Activated T-helper 1 cell treated with Interleukin-2 at 50 U/mL for 16 hours (primary cell): Measurements from ENCODE around the gene PADI4.

Experiments
- DNase-seq: peaks from one replicate; pipeline ENCODE4 v3.0.0-alpha.2; 2020; ENCODE audit warnings: low read depth

Gene PADI4

DNA sequence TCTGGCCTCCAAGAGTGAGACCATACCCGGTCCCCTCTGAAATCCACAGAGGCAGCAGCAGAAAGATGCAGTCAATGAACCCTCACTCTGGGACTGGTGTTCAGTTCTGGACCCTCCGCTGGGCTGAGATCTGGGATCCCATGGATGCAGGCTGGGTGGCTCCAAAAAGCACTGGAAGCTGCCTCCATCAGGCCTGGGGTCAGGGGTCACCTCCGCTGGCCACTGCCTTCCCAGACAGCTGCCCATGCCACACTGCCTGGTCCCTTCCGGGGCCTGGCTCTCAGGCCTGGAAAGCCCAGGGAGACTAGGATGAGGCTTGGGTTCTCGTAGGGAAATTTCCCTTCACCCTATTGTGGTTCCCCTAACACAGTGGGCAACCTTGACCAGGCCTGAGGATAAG lies 21.4 kb upstream of the PADI4 start:
- no peak for DNase-seq

DNA sequence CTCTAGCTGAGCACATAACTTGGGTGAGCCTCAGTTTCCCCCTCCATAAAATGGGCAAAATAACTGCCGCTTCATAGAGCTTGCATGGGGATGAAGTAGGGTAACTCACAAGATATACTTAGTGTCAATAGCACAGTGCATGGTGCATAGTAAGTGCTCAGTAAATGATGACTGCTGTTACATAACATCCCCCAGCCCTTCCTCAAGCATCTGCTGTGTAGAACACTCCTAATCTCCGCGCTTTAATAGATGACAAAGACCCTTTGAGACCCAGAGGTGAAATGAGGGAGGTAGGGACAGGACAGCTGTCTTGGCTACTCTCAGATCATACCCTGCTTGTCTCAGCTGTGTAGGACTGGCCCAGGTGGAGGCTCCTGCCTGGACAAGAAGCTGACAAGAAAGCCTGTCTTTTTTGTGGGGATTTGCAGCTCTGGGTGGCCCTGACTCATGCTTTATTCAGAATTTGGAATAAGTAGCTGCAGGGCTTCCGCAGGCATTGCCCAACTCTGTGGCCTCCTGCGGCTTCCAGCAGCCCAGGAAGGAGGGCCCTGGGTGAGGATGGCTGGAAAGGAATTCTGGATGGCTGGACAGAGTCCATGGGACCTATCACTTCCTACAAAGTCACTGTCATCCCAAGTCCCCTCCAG lies 20.7 kb upstream of the PADI4 start:
- DNase-seq: no peak

DNA sequence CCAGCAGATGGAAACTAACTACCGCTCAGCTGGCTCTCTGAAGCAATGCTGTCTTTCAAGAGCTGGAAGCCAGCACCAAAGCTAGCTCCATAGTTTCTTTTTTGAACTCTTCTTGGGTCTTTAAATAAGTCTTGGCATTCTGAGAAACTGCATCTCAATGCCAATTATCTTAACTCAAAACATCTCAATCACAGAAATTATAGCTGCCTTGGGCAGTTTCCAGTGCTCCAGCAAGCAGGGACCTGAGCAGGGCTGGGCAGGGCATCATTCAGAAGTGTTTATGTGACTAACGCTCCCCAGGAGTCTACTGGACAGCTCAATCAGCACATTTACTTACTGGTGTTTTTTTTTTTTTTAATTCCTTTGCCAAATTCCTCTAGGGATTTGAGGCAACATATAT lies 18.3 kb upstream of the PADI4 start:
- DNase-seq: no peak

DNA sequence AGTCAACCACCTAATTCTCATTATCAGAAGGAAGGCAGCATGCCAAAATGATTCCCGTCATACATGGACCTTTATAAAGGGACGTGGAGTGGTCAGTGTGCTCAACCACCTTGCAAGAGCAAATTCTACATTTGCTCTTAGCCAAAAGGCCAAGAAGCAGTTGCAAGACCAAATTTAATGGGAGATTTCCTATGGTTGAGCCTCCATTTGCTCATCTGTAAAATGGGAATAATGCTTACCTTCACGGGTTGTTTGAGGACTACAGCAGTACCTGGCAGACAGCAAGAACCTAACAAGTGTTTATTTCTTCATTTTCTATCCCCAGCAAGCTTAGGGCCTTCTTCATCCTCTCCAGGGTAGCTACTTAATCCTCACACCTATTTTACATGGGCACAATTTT lies 17.4 kb upstream of the PADI4 start:
- no peak for DNase-seq

DNA sequence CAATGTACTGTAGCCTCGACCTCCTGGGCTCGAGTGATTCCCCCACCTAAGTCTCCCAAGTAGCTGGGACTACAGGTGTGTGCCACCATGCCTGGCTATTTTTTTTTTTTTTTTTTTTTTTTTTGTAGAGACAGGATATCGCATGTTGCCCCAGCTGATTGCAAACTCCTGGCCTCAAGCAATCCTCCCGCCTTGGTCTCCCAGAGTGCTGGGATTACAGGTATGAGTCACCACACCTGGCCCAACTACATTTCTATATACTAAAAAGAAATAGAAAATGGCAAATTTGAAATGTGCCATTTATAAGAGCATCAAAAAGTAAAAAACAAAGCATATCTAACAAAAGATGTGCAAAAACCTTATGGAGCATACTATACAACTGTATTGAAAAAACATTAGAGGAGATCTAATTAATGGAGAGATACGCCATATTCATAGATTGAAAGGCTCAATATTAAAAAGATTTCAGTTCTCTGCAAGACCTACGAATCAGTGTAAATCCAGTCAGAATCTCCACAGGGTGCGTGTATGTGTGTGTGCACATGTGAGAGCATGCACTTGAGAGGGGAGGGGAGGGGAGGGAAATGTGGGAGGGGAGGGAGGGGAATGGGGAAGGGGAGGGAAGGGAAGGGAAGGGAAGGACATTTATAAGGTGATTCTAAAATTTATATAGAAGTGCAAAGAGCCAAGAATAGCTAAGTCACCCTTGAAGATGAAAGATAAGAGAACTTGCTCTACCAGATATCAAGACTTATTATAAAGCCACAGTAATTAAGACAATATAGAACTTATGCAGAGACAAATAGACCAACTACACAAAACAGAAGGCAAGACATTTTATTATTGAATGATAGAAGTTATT lies 15.5 kb upstream of the PADI4 start:
- DNase-seq: no peak

DNA sequence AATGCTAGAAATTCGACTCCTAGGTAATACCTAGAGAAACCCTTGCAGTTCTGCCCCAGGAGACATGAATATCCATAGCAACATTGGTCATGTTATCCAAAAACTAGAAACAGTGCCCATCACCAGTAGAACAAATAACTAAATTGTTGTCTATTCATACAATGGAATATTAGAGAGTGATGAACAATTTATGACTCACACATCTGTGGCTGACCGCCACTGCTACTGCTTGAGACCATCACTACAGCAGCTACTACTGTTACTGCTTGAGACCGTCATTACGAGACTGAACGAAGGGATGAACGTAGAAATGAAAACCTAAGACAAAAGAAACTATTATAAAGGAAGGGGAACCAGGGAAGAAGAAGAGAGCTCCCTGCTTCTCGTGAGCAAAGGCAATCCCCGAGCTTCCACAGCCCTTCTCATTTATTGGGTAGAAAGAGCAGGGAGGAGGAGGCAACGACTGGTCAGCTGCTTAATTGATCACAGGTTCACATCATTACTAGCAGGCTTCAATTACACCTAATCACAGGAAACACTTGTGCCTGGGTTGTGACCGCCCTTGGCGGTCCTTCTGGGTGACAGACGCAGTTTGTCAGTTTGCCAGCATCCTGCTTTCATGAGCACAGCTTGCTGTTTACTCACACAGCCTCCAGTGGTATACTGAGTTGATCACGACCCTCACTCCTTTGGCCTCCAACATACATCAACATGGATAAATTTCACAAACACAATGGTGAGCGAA lies 14.1 kb upstream of the PADI4 start:
- DNase-seq: no peak

DNA sequence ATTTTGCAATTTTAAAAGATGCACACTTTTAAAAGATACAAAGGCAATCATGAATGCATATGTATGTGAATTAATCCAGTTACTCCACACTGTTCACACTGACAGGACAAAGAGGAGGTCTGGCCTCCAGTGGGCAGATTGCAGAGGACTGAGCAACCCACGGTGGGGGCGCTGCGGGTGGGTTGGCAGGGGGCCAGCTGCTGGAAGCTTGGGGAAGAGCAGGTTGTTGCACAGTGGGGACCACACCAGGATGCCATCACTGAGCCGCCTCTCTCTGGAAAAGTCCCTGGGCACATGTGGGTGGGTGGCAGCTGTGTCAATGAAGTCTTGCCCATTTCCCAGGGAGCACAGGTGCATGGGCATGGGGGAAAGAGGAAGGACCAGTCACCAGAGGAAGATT lies 12.7 kb upstream of the PADI4 start:
- DNase-seq: no peak

DNA sequence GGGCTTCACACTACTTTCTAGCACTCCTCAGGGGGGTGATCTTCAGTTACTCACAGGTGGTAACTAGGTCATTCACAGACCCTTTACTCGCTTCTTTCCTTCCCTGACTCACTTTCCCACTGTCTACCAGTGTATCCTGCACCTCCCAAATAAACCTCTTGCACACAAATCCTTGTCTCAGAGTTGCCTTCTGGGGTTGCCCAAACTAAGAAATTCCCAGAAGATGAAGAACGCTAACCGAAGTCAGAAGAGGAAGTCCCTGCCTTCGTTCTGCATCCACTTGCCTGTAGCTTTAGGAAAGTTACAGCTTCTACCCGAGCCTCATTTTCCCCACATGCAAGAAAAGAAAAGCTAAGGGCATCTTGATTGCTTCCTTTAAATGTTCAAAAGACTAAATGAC lies 11.9 kb upstream of the PADI4 start:
- DNase-seq: no peak

DNA sequence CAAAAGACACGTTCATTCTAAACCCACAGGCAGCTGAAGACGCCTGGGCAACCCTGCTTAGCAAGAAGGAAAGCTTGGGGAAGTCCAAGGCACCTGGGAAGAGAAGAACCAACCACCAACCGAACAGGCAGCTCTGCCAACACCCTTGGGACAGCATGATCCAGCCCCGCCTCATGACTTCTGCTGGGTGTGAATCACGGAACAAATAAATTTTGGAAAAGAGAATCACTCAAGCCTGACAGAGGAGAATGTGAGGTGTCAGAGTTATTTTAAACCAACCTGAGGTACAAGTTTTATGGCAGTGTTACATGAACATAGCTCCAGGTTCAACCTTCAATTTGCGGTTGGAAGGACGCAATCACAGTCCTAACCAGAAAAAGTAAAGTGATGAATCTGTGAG lies 10.0 kb upstream of the PADI4 start:
- no peak for DNase-seq

DNA sequence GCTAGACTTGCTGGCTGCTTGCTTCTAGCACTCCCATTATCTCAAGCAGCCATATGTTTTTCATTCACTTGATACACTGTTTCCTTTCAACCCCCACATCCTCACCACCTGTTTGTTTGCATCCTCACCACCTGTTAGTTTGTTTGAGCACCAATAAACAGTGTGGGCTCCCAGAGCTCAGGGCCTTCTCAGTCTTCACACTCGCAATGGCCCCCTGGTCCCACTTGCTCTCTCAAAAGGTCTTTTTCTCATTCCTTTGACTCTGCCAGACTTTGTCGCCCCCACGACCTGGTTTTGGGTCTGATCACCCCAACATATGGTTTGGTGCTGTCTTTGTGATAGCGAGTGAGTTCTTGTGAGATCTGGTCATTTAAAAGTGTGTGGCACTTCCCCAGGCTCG lies 6.2 kb upstream of the PADI4 start:
- DNase-seq: no peak

DNA sequence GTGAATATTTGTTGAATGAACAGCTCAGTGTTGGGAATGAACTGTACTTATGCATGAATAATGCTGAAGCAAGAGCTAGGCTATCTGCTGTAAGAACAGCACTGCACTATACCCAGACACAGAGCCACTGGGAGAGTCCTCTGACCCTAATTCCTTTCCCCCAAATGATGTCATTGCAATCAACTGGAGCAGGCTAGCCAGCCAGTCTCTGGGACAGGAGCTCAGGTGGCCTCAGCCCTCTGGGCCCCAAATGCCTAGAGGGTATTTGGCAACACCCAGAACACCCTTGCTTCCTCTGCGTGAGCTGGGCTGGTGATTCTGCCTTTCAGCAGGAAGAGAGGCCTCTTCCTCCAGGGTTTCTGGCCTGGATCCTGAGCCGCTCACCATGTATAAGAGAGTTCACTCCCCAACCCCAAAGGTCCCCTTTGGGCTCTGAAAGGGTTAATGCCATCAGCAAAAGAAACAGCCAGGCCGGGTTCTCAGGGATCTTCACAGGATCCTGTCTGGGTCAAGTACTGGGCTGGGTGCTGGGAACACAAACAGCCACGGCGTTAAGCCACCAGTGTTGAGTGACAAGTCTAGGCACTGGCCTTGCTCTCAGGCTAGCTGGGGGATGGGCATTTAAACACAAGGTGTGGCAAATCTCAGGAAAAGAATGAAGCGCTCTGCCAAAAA lies 3.7 kb upstream of the PADI4 start:
- no peak for DNase-seq

DNA sequence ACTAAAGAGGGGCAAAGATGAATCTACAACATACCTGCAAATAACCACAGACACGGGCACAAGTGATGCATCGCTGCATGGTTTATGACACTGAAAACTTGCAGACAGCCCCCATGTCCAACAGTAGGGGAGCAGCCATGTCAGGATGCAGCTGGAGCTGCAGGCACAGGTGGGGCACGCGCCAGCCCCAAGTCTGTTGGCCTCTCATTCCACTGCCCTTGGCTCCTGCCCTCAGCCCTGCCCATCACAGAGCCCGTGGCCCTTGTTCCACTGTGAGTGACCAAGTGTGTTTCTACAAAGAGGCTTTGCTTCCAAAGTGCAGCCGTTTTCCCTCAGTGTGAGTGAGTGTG lies 3.2 kb upstream of the PADI4 start:
- no peak for DNase-seq

DNA sequence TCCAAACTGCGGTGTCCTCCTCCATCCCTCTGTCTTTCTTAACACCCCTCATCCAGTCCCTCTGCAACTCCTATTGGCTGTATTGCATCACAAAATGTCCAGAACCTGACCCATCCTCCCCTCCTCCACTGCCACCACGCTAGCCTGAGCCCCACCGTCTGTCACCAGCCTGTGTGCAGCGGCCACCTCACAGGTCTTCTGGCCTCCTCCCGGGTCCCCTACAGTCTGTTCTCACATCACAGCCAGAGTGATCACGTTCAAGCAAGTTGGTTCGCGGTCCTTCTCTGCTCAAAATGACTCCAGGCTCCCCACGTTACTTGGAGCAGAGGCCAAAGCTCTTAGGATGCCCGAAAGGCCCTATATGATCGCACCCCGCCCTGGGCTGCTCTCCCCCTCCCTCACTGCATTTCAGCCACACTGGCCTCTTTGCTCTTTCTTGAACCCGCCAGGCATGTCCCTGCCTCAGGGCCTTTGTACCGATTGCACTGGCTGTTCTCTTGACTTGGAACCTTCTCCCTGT lies 2.4 kb upstream of the PADI4 start:
- DNase-seq: no peak

DNA sequence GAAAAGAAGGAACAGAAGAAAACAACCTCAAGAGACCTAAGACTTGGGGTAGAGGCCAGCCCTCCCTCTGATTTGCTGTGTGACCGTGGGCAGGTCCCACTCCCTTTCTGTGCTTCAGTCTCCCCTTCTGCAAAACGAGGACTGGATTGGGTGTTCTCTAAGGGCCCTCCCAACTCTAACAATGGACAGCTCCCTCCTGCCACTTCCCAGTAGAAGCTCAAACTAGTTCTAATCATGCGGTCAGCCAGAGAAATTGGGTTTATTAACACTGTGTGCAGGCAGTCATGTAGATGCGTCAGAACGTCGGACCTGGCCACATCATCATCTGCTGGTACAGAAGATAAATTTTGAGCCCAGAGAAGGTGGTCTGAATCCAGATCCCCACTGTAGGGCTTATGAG lies 1.6 kb upstream of the PADI4 start:
- no peak for DNase-seq

DNA sequence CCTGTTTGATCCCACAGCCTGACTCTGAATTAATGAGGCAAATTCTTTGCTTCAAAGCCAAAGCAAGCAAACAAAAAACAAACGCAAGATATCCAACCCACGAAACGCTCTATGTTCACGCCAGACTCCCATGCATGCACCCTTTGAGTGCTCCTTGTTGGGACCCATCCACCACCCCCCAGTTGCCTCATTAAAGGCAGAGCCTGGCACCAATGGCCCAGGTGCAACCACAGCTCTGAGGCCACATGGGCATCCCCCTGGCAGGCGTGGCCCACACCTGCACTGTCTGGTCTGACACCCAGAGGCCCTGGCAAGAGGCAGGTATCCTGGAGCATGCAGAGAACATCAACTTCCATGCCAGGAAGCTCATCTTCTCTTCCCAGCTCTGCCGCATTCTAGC lies 1.1 kb upstream of the PADI4 start:
- no peak for DNase-seq

DNA sequence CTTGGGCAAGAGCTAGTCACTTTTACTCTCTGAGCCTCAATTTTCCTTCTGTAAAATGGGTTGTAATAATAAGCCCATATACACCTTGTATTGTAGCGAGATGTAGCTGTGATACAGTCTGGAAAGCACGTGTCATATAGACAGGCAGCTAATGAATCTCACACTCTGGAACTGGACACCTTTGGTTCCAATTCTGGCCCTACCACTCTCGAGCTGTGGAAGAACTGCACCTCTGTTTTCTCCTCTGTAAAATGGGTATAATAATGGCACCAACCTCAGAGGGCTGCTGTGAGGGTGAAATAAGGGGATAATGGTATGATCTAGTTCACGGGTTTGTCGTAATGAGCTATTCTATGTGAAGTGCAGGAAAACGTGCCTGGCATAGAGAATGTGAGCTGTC lies 668 bp upstream of the PADI4 start:
- no peak for DNase-seq

DNA sequence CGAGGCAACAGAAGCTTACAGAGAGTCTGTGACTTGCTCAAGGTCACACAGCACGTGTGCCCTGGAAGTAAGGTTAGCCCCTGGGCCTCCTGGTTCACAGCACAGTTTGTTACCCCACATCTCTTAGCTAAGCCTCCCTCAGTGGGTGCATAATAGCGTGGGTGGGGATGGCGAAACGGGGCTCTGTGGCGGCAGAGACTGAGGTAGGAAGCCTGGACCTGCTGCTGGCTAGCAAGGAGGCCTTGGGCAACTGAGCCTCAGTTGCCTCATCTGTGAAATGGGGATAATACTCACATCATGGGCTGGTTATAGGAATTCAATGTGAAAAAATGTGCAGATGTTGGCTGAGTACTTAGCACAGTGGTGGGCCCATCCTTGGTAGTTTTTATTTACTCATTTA lies 596 bp downstream of the PADI4 start:
- DNase-seq: no peak

DNA sequence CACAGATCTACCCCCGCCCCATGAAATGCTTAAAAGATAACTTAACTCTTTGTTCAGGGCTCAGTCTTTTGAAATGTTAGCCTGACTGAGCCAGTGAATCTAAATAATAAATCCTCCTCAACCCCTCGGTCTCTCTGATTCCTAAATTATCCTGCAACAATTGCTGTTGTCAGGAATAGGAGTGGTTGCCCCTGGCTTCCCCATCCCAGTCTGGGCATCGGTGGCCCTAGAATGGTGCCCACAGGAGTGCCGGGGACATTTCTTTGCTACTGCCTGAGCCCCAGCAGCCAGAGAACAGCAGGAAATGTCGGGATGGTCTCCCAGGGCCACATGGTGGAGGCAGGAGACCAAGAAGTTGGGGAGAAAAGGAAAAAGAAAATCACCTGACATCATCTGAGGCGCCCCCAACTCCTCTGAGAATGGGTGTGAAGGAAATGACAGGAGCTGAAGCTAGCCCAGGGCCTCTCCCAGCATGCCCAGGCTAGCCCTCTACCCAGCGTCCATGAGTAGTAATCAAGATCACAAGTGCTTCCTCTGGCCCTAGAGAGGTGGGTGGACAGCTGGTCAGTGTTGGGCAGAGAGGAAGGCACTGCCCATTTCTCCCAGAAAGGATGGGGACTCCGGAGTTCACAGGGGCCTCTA lies 1.6 kb downstream of the PADI4 start:
- no peak for DNase-seq

DNA sequence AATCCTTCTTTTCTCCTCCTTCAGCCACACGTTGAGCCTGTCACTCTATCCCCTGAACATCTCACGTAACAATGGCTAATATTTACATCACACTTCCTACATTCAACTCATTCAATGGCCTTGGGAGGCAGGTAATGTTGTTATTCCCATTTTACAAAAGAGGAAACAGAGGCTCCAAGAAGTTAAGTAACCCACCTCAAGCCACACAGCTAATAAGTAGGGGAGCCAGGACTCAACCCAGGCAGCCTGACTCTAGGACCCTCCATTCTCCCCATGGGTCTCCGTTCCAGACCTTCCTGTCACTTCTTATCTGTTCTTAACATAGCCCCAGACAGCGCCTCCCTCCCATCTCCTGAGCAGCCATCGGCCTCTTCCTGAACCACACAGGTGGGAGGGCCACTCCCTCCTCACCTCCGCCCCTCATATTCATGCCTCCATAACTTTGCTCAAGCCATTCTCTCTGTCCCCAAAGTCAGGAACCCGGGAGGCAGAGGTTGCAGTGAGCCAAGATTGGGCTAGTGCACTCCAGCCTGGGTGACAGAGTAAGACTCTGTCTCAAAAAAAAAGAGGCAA lies 2.2 kb downstream of the PADI4 start:
- DNase-seq: no peak

DNA sequence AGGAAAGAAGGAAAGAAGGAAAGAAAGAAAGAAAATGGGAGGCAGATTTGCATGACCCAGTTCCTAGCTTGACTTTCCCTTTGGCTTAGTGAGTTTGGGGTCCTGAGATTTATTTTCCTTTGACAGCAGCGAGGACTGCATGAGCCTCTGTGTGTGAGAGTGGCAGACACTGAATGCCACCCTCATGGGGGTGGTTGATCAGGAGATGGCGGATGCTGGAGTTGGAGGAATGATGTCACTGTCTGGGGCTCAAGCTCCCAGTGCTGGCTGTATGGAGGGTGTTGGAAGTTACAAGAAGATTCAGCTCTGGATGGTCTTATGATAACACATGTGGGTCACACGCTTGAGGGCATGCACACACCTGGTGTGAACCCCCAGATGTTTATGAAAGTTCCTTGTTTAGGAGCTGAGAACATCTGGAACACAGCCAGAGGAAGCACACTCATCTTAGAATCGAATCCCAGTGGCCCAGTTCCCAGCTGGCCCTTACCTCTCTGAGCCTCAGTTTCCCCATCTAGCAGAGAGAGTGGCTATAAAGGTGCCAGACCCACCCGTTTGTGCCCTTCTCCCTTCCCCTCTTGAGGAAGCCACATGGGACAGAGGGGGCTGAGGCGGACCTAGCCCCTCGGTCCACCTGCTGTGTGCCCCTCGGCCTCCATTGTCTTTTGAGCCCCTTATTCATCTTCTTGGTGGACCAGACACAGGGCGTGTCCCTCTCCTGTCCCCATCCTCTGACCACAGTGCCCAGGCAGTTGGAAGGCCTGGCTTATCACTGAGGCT lies 5.7 kb downstream of the PADI4 start:
- no peak for DNase-seq

DNA sequence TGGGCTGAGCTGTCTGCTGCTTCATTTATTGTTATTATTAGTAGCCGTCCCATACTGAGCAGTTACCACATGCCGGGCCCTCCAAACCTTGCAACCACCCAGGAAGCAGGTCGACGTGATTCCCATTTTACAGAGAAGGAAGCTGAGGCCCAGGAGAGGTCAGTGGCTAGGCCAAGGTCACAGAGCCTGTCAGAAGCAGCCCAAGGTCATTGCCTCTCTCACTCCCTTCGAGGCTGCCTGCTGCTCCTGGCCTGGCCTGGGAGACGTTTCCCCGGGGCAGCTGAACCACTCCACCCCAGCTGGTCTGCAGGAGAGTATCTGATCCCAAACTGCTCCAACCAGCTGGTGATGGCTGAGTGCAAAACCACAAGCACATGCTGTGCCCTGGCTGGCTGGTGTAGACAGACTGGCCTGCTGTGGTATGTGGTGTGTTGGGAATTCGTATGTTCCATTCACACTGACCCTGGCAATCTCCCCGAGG lies 6.5 kb downstream of the PADI4 start:
- DNase-seq: no peak
